Embryonic facial prominence (tissue), 1 donor: ENCODE results near the gene MPO.

Experiments
- DNase-seq: peaks from one replicate; pipeline ENCODE4 v3.0.0-alpha.2; 2016; ENCODE audit errors: extremely low spot score

MPO gene

GRCh38 chr17:58280480-58281217, at the start of gene MPO:
Gene MPO (minus strand): TSS chr17:58280935. CDS start chr17:58280758, 177 bp downstream.
- no peak for DNase-seq

- DNase-seq: no peak
Observed at GRCh38 chr17:58329810-58330537, 49.2 kb upstream of the MPO start.

- DNase-seq: no peak
Observed at GRCh38 chr17:58329035-58329809, 48.5 kb upstream of the MPO start.

- no peak for DNase-seq
Observed at GRCh38 chr17:58328195-58329034, 47.7 kb upstream of the MPO start, which contains the start of gene TSPOAP1. Gene TSPOAP1 (minus strand): TSS chr17:58328795. CDS start chr17:58327920, 875 bp downstream.

GRCh38 chr17:58327363-58328194, 46.8 kb upstream of the MPO start:
- DNase-seq: no peak

GRCh38 chr17:58326609-58327362, 46.1 kb upstream of the MPO start:
- DNase-seq: no peak

GRCh38 chr17:58325976-58326468, 45.3 kb upstream of the MPO start:
- no peak for DNase-seq

GRCh38 chr17:58325289-58325726, 44.6 kb upstream of the MPO start:
- no peak for DNase-seq

- no peak for DNase-seq
Observed at GRCh38 chr17:58324409-58325288, 43.9 kb upstream of the MPO start.

- DNase-seq: no peak
Observed at GRCh38 chr17:58324056-58324408, 43.3 kb upstream of the MPO start.

GRCh38 chr17:58323366-58324055, 42.8 kb upstream of the MPO start:
- no peak for DNase-seq

- no peak for DNase-seq
Observed at GRCh38 chr17:58322581-58323185, 41.9 kb upstream of the MPO start.

GRCh38 chr17:58321571-58322525, 41.1 kb upstream of the MPO start:
- DNase-seq: no peak

- DNase-seq: no peak
Observed at GRCh38 chr17:58320570-58321323, 40.0 kb upstream of the MPO start.

- DNase-seq: no peak
Observed at GRCh38 chr17:58320163-58320558, 39.4 kb upstream of the MPO start.
